B cell (primary cell): Measurements from ENCODE around the gene ANKDD1A. TPM values are rescaled to one million over a fixed set of nuclear protein-coding genes. Genes with fewer than 3 reads are reported as not detected.
A peak's percentile ranks its signal among the peaks of the same experiment; 100 is the strongest.

ENCODE experiments used
- ATAC-seq: fragments of 200-7000 bp; cut with Tn5 transposase; one replicate; pipeline ENCODE4 v1.10.0; 2021; ENCODE audit warnings: low read depth, mild to moderate bottlenecking, moderate number of reproducible peaks, moderate library complexity
- CTCF ChIA-PET: fragments of 350-600 bp; sonication (Branson Sonifier 250); formaldehyde crosslinking; loops from one replicate; lab custom pipeline; 2021; ENCODE audit warnings: antibody characterized with exemption, inconsistent platforms; lab: Charles Lee
- POLR2A ChIA-PET: fragments of 350-600 bp; sonication (Branson Sonifier 250); formaldehyde crosslinking; loops from one replicate; lab custom pipeline; 2021; ENCODE audit warnings: antibody characterized with exemption; lab: Charles Lee
- DNase-seq: peaks from one replicate; pipeline ENCODE4 v3.0.0; 2013
- H2AFZ ChIP-seq: 2 replicates; pipeline ENCODE4 v1.6.1; 2012; ENCODE audit warnings: mild to moderate bottlenecking, low read depth, low read length; ENCODE audit not compliant: insufficient read depth, poor library complexity, severe bottlenecking
- H3K27ac ChIP-seq, 2 donors: 1 replicate in 1 of 2; 2 replicates in 1 of 2; pipeline ENCODE4 v1.5.1; 2012 to 2013; ENCODE audit warnings: low read length in 2 of 2, mild to moderate bottlenecking in 2 of 2, moderate library complexity in 1 of 2
- H3K27me3 ChIP-seq, 4 experiments: fragments of 200-600 bp in 1 of 4; sonication (generic) in 1 of 4; replicated peaks in 1 of 4; 1 replicate in 2 of 4; 2 replicates in 2 of 4; pipeline versions ENCODE4 v1.6.1 to v1.7.0; 2013 to 2016; ENCODE audit warnings: low read length in 3 of 4, mild to moderate bottlenecking in 2 of 4, mixed read lengths in 1 of 4, moderate library complexity in 1 of 4; ENCODE audit not compliant: insufficient read depth in 4 of 4, control insufficient read depth in 3 of 4; ENCODE audit errors: control extremely low read depth in 1 of 4
- H3K36me3 ChIP-seq, 2 experiments: replicated peaks in 1 of 2; 1 replicate in 1 of 2; 2 replicates in 1 of 2; pipeline versions ENCODE4 v1.6.1 to v1.7.1; 2013; ENCODE audit warnings: low read length in 1 of 2; ENCODE audit not compliant: insufficient read depth in 2 of 2, control insufficient read depth in 1 of 2; ENCODE audit errors: control extremely low read depth in 1 of 2, extremely low read depth in 1 of 2
- H3K4me1 ChIP-seq, 2 donors: fragments of 200-600 bp in 1 of 2; sonication (generic) in 1 of 2; 1 replicate in 1 of 2; 2 replicates in 1 of 2; pipeline versions ENCODE4 v1.5.1 to v1.6.1; 2013 to 2017; ENCODE audit warnings: low read length in 2 of 2; ENCODE audit not compliant: control insufficient read depth in 2 of 2, insufficient read depth in 2 of 2
- H3K4me2 ChIP-seq: replicated peaks from 2 replicates; pipeline ENCODE3; 2012; ENCODE audit warnings: mild to moderate bottlenecking, low read depth, low read length; ENCODE audit not compliant: poor library complexity, severe bottlenecking
- H3K4me3 ChIP-seq, 5 experiments: fragments of 200-600 bp in 1 of 5; sonication (generic) in 1 of 5; 1 replicate in 3 of 5; 2 replicates in 2 of 5; pipeline versions ENCODE4 v1.5.1 to v1.7.0; 2011 to 2016; ENCODE audit warnings: low read length in 4 of 5, mild to moderate bottlenecking in 4 of 5, low read depth in 2 of 5, control low read depth in 1 of 5, moderate library complexity in 1 of 5; ENCODE audit not compliant: insufficient read depth in 1 of 5; ENCODE audit errors: control extremely low read depth in 1 of 5, extremely low read depth in 1 of 5
- H3K79me2 ChIP-seq: fragments of 200-600 bp; sonication (generic); one replicate; pipeline ENCODE4 v1.6.0; 2016; ENCODE audit warnings: low read length; ENCODE audit not compliant: control insufficient read depth, insufficient read depth
- H3K9ac ChIP-seq: fragments of 200-600 bp; sonication (generic); 2 replicates; pipeline ENCODE4 v1.6.1; 2017; ENCODE audit warnings: mild to moderate bottlenecking, low read length, moderate library complexity
- H3K9me3 ChIP-seq, 3 donors: one replicate each; pipeline versions ENCODE4 v1.6.1 to v1.7.1; 2013; ENCODE audit warnings: low read length in 2 of 3; ENCODE audit not compliant: control insufficient read depth in 2 of 3, insufficient read depth in 1 of 3; ENCODE audit errors: control extremely low read depth in 1 of 3
- H4K20me1 ChIP-seq: 2 replicates; pipeline ENCODE4 v1.6.0; 2012; ENCODE audit warnings: mild to moderate bottlenecking, low read length; ENCODE audit not compliant: insufficient read depth, control insufficient read depth, poor library complexity, severe bottlenecking
- H3K27ac Mint-ChIP-seq: one replicate; pipeline ENCODE4 v1.8.0; 2021; ENCODE audit warnings: mixed read lengths
- H3K27me3 Mint-ChIP-seq: one replicate; pipeline ENCODE4 v1.8.0; 2021; ENCODE audit warnings: mixed read lengths
- H3K4me1 Mint-ChIP-seq: one replicate; pipeline ENCODE4 v1.8.0; 2021; ENCODE audit warnings: mixed read lengths
- H3K4me3 Mint-ChIP-seq: one replicate; pipeline ENCODE4 v1.8.0; 2021; ENCODE audit warnings: mixed read lengths
- H3K9me3 Mint-ChIP-seq: one replicate; pipeline ENCODE4 v1.8.0; 2022; ENCODE audit warnings: mixed read lengths; ENCODE audit not compliant: insufficient read depth
- CTCF ChIP-seq: fragments of 200-600 bp; IDR thresholded peaks from one replicate; pipeline ENCODE4 v1.8.0; 2022; ENCODE audit warnings: antibody characterized with exemption, mild to moderate bottlenecking
- EZH2 ChIP-seq: IDR thresholded peaks from 2 replicates; pipeline ENCODE4 v1.6.1; 2012; ENCODE audit warnings: borderline replicate concordance, low read depth, mild to moderate bottlenecking, moderate library complexity, low read length; ENCODE audit not compliant: insufficient read depth, poor library complexity, severe bottlenecking
- WGBS: methylation state at CpG from one replicate; pipeline ENCODE4 v1.1.5; 2013; ENCODE audit warnings: missing lambda C conversion rate; ENCODE audit not compliant: insufficient coverage; 5-methylcytosine and 5-hydroxymethylcytosine counted together
- intact Hi-C: fragments of 100-400 bp; cut with micrococcal nuclease; formaldehyde crosslinking; loops from one replicate; pipeline ENCODE4 v1.10.0; 2022
- polyA plus RNA-seq: library from polyadenylated mRNA; depleted of rRNA; stranded (reverse); fragments of >200 nt; gene quantifications from 2 replicates; pipeline ENCODE4 v1.2.3, GENCODE V29; 2012
- total RNA-seq, 2 donors: library from RNA; stranded (reverse); fragments of 120-200 nt in 1 of 2; gene quantifications; 1 replicate in 1 of 2; 2 replicates in 1 of 2; pipeline versions ENCODE4 v1.2.3 to v1.2.4, GENCODE V29; 2013 to 2022

The ANKDD1A gene
- total and polyA plus RNA-seq, 2 donors (not counting 1 experiment from before 2014, with no cell fraction given), result 2.6 to 2.7 TPM

DNA sequence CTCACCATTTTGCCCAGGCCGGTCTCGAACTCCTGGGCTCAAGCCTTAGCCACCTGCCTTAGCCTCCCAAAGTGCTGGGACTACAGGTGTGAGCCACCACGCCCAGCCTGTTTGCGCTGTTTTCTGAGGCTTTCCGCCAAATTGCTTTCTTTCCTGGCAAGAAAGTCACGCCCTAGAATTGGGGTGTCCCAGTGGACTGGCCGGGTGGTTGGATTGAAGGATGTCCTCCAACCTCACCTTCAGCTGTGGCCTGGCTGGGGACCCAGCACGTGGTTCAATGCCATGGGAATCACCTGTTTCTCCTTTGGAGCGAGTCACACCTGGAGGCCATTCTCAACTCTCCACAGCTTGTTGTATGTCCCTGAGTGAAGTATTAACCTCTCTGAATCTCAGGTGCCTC, 5.8 kb upstream of the ANKDD1A start:
- 91% methylated on average over 8 of the region's 9 CpGs for WGBS
- Histone ChIP-seq H4K20me1 (no peaks in the 10 kb centered on the region), H3K27me3 (peaks cover 0 to 7% (median 0%) of the 10 kb centered on the region in 4 experiments), H3K36me3 (no peaks in the 10 kb centered on the region), H3K4me1 (peaks cover 22 to 26% of the 10 kb centered on the region in 2 donors), H2AFZ (peak overlapping the region; percentile 91), H3K9ac (peak overlapping the region; percentile 62), H3K27ac (no peak overlapping the region), H3K79me2 (peaks cover 3% of the 10 kb centered on the region), H3K4me2 (peak overlapping the region; percentile 86), H3K9me3 (peaks cover 1 to 6% (median 4%) of the 10 kb centered on the region in 3 donors), H3K4me3 (no peak overlapping the region)
- no peaks in the 10 kb centered on the region for H3K9me3 Mint-ChIP-seq
- no peak overlapping the region for H3K27ac Mint-ChIP-seq
- DNase-seq (no peak), ATAC-seq (no peak)
- intact Hi-C loops, result loop anchor here (1.0 to 5.0 kb wide), 4 partner anchors 11 to 219 kb away; no protein-coding TSS in a partner anchor
- ChIA-PET POLR2A (interaction anchor here (0.9 to 1.1 kb wide), 3 partner anchors 11 to 222 kb away, joined by 3 to 5 read pairs (median 4); no protein-coding TSS in a partner anchor), CTCF (interaction anchor here (0.7 to 8.9 kb wide), 18 partner anchors 10 to 221 kb away, joined by 3 to 152 read pairs (median 6); partner anchors contain the start of gene PLEKHO2)
- H3K27me3 Mint-ChIP-seq, result peaks cover 4% of the 10 kb centered on the region
- H3K4me1 Mint-ChIP-seq, result peaks cover 34% of the 10 kb centered on the region
- peak overlapping the region; percentile 84 for H3K4me3 Mint-ChIP-seq
- no peak for TF ChIP-seq CTCF
- TF ChIP-seq EZH2, result no peak

GRCh38 chr15:64906402-64906801, 5.3 kb upstream of the ANKDD1A start:
- no peaks in the 10 kb centered on the region for H3K9me3 Mint-ChIP-seq
- Histone ChIP-seq H2AFZ (no peak overlapping the region), H3K9ac (no peak overlapping the region), H4K20me1 (no peaks in the 10 kb centered on the region), H3K27me3 (peaks cover 0 to 12% (median 2%) of the 10 kb centered on the region in 4 experiments), H3K79me2 (peaks cover 3% of the 10 kb centered on the region), H3K9me3 (peaks cover 0 to 2% (median 0%) of the 10 kb centered on the region in 3 donors), H3K4me1 (peaks cover 26 to 31% of the 10 kb centered on the region in 2 donors), H3K36me3 (no peaks in the 10 kb centered on the region), H3K27ac (no peak overlapping the region), H3K4me3 (no peak overlapping the region), H3K4me2 (no peak overlapping the region)
- intact Hi-C loops, result loop anchor here (5.0 kb wide), 1 partner anchor 219 kb away; no protein-coding TSS in a partner anchor
- peaks cover 8% of the 10 kb centered on the region for H3K27me3 Mint-ChIP-seq
- WGBS, result 100% methylated on average over 3 of the region's 3 CpGs
- peaks cover 36% of the 10 kb centered on the region for H3K4me1 Mint-ChIP-seq
- DNase-seq (no peak), ATAC-seq (no peak)
- POLR2A ChIA-PET, result interaction anchor here (0.6 to 0.9 kb wide), 2 partner anchors 83 to 223 kb away, joined by 3 to 5 read pairs; no protein-coding TSS in a partner anchor
- TF ChIP-seq EZH2 (no peak), CTCF (no peak)
- H3K27ac Mint-ChIP-seq, result no peak overlapping the region
- CTCF ChIA-PET, result interaction anchor here (0.7 to 8.9 kb wide), 15 partner anchors 9 to 217 kb away, joined by 3 to 152 read pairs (median 6); partner anchors contain the start of gene PLEKHO2
- H3K4me3 Mint-ChIP-seq, result no peak overlapping the region
